Measurements from ENCODE around the gene LRFN2.
A peak's percentile ranks its signal among the peaks of the same experiment; 100 is the strongest.

LRFN2 gene

DNA sequence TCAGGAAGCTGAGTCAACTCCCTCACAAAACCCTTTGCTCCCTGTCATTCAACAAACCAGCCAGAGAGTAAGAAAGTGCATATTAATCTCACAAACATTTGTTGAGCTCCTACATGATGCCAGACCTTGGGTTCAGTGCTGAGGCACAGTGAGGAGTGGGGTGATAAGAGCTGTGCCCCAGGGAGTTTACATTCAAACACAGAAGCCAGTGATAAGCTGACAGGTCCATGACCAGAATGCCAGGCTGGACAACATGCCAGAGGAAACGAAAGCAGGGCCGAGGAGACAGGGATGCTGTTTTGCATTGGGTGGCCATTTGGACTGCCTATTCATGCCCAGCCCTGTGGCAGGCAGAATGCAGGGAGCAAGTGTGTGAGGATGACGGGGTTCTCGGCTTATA is 76.7 kb downstream of the LRFN2 start:
- DNase-seq: no peak

GRCh38 chr6:40509716-40510260 is 77.4 kb downstream of the LRFN2 start:
- no peak for DNase-seq

- no peak for DNase-seq
Observed at GRCh38 chr6:40509086-40509485, 78.1 kb downstream of the LRFN2 start.

DNA sequence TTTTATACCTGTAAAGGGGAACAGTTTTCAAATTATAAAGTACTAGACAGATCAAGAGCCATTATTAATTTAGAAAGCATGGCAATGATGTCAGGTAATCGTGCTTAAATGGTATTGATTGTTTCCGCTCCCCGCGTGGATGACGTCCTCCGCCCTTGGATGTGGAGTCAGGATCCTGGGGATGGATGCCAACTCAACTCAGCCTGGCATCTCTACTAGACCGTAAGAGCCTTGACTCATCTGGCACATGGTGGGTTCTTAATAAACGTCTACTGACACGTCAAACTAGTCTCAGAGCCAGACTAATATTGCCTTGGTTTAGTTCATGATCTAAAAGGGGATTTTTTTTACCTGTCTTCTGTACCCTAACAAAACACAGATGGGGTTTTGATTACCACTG is 80.2 kb downstream of the LRFN2 start:
- peak; percentile 58 for DNase-seq

- DNase-seq: no peak
Observed at GRCh38 chr6:40505191-40505810, 81.9 kb downstream of the LRFN2 start.

DNA sequence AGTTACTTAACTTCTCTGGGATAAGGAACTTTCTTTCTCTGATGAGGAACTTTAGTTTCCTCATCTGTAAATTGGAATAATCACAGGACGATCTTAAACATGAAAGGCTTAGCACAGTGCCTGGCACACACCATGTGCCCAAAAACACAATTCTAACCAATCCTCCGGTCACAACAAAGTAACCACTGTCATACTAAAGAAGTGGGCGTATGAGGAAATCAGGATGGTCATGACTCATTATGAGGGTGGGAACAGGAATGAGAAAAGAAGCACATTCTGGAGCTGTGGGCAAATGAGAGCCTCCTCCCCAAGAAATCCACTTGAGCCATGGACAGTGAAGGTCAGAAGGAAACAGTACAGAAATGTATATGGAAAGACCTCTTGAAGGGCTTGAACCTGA is 82.9 kb downstream of the LRFN2 start:
- DNase-seq: no peak

GRCh38 chr6:40500227-40500626 is 86.9 kb downstream of the LRFN2 start:
- peak; percentile 72 for DNase-seq

DNA sequence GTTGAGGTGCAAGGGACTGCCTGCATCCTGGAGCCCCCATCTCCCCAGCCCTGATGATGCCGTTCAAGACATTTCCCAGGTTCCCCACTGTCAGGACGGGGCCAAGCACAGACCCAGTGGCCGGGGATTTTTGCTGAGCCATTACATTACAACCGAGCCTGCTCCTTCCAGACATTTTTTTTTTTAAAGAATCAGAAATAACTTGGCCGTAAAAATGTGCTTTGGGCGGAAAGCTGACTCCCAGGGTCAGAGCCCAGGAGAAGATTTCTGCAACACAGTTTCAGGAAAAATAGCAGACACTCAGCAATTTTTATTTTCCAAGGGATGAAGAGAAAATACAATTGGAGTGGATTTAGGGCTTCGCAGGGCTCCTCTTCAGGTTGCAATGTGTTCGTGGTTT is 87.9 kb downstream of the LRFN2 start:
- no peak for DNase-seq

DNA sequence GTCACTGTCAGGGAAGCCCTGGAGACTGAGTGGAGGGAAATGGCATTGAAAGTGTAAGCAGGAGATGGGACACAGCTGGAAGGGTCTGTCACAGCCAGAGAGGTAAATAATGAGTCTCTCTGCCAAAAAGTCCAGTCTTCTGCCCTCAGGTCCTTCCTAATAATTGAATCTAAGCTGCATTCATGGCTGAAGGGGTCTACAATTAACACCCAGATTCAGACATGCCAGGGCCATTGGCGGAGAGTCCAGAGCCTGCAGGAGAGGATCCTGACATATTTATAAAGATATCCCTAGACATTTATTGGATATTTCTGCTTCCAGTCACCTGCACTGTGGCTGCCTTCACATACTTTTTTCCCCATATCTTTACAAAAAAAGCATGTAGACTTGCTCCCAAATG is 89.0 kb downstream of the LRFN2 start:
- no peak for DNase-seq

DNA sequence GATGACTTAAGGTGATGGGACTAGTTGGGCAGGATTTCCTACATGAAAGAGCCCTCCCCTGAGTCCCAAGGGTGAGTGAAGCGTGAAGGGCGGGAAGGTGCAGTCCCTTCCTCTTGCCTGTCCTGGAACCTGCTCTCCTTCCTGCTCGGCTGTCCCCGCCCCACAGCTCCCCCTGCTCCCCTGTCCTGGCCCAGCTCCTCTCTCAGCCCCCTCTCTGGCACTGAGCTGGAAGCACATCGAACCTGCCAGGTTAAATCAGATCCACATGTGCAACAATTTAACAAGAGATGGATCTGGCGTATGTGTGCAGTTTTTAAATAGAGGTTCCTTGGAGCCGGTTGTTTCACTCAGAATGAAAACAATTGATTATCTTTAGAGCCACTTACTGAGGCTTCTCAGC is 95.0 kb downstream of the LRFN2 start:
- DNase-seq: no peak

GRCh38 chr6:40490508-40490907 is 96.7 kb downstream of the LRFN2 start:
- DNase-seq: no peak

DNA sequence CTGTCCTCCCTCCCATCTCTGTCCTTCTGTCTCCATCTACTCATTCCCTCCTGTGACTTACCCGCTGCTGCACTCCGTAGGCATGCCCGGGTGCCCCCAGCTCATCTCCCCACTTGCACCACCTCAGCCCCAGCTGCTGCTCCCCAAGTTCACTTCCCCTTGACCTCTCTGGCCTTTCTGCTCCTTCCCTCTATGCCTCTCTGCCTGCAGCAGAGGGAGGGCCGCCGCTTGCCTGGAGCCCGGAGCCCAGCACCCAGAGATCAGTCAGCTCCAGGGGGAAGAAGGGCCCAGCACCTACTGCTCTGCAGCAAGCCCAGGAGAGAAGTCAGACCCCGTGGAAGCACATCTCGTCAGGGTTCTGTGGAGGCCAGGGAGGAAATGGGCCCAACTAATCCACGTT is 97.4 kb downstream of the LRFN2 start:
- no peak for DNase-seq

DNA sequence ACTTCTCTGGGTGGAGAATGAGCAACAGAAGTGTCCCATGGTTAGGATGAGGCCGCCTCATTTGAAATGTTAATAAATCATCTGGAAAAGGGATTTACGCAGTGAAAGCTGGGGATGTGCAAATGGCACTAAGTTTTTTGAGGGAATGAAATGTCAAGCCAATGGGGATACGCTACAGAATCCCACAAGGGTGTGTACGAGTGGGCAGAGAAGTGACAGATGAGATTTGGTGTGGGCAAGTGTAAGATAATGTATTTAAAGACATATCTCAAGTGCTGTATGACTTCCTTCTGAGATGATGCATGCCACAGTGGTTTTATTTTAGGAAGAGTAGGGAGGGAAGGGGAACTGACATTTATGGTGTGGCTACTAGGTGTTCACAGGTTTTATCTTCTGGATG is 100.6 kb downstream of the LRFN2 start:
- no peak for DNase-seq

GRCh38 chr6:40485795-40486194 is 101.4 kb downstream of the LRFN2 start:
- no peak for DNase-seq

DNA sequence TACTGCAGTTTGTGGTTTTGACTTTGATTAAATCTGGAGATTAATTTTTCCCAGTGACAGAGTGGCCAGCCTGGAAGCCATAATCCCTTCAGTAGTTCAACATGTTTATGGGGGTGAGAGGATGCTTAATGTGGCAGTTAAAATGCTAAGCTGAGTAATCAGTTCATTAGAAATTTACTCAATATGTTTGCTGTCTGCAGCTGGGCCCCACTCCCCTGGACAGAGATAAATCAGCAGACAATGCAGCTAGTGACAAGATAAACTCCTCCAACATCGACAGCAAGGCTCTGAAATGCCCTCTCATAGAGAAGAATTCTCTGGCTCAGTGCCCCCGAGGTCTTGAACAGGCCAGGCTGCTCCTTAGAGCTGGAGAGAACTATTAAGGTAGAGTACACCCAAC is 101.9 kb downstream of the LRFN2 start:
- no peak for DNase-seq

DNA sequence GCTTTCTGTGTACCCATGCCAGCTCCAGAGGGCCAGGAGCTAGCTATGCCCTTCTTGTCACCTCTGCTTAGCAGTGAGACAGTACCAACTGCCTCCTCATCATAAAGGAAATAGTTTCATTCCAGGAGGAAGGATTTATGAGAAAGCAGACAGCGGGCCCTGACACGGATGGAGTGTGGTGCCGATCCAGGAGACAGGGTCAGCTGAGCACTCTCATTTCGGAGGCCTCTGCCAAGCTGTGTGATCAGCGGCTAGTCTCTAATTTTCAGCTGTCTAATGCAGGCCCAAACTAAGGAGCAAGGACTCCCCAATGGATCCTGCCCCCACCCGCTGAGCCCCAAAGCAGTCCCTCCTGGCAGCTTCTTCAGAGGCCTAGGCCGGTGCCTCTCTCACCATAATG is 103.1 kb downstream of the LRFN2 start:
- no peak for DNase-seq

GRCh38 chr6:40482532-40482931 is 104.6 kb downstream of the LRFN2 start:
- no peak for DNase-seq

DNA sequence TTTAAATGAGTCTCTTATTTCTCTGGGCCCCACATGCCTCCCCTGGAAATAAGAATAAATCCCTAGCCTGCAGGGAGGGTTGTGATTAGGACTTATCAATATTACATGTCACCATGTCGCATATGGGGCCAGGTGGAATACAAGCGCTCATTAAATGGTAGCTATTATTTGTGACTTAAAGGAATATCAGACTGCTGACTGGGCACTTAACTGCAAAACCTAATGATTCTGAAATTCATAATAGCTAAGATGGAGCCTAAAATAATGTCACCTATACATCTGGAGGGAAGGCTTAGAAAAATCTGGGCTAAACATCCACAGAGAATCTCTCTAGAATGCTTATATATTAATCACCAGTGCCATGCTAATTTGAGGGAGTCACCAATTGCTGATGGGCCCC is 106.5 kb downstream of the LRFN2 start:
- DNase-seq: no peak

DNA sequence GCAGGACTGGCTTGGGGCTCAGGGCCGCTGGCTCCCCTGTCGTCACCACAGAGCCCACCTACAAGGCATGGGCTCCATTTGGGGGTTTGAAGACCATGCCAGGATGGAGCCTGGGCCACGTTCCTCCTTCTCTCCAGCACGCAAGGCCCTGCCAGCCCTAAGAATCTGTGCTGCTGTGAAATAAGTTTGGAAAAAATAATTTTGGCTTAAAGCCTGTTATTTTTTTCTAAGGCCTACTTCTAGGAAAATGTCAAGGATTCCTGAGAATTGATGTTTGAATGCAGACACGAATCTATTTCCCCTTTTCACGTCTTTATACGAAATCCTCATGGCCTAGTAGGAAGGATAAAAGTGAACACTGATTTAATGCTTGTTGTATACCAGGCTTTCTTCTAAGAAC is 107.5 kb downstream of the LRFN2 start:
- DNase-seq: no peak

GRCh38 chr6:40477246-40478126 is 109.7 kb downstream of the LRFN2 start:
- peak; percentile 54 for DNase-seq

- no peak for DNase-seq
Observed at GRCh38 chr6:40476673-40477072, 110.5 kb downstream of the LRFN2 start.

- no peak for DNase-seq
Observed at GRCh38 chr6:40474937-40475336, 112.2 kb downstream of the LRFN2 start.

DNA sequence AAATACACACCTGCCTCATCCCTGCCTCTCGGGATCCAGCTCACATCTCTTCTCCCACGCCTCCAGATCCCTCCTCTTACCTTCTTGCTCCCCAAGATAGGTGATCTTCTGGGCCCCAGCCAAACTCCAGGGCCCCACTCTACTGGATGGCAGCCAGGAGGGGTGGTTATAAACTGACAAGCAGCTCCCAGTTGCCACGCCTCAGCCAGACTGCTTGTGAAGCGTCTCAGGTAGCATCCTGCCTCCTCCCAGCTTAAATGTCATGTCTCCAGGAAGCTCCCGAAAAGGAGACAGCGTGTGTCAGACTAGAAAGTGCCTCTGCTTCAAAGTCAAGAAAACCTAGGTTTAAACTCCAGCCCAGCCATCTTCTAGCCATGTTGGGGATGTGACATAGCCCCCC is 114.1 kb downstream of the LRFN2 start:
- peak; percentile 76 for DNase-seq

DNA sequence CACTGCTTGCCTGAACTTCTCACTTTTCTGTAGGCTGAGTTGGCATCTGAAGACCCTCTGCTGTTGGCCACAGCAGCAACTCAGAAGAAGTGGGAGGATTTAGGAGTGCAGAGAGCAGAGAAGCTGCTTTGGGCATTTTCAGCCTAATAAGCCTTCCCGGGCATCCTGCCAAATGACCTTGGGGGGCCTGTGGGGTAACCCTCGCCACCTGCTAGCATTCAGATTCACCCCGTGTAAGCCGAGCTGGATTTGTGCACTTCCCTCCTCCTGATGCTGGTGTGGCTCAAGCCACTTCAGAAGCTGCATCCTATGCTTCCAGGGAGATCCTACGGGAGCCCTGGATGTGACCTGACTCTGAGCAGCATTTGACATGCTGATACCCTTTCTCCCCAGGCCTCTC is 114.8 kb downstream of the LRFN2 start:
- DNase-seq: peak; percentile 86
